ENCODE measurements around the gene GABARAP.
A peak's percentile ranks its signal among the peaks of the same experiment; 100 is the strongest.

Gene GABARAP

DNA sequence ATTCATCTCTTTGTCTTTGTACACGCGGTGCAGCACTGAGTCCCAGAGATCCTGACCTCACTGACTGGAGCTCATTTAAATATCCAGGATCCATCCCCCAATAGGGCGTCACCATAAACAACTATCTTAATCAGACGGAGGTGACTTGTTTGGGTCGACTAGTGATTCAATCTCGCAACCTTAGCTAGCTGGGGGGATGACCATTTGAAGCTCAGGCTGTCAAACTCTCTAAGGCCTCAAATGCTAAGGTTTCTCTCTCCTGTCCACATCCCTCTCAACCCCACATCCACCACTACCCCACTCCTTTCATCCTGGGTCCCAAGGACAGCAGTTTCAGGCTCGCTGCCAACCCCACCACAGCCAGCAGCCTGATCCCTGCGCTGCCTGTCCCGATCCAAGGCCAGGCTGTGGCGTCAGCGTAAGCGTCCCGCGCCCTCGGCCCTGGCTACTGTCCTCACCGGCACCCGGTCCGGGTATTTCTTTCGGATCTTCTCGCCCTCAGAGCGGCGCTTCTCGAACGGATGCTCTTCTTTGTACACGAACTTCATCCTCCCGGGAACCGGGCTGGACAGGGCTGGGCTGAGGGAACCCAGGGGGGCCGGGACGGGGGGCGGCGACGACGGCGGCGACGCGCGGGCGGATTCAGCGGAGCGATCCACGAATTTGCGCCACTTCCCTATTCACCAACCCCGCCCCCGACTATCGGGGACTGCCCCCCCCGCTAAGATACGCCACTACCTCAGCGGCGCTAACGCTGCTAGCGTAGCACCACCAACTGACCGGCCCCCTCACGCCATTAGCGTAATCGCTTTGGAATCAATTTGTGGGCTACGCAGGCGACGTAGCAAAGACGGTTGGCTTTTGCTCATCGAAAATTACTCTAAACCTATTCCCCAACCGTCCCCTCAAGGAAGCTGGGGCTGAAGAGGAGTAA is at the start of gene GABARAP:
GABARAP (minus strand) TSS at position 667 of the 934 bp plus-strand sequence; CDS start at position 548, 119 bp downstream.
- peak; percentile 81 to 89 for DNase-seq (ENCODE audit: extremely low read depth in 1 of 2, low read depth in 1 of 2)

DNA sequence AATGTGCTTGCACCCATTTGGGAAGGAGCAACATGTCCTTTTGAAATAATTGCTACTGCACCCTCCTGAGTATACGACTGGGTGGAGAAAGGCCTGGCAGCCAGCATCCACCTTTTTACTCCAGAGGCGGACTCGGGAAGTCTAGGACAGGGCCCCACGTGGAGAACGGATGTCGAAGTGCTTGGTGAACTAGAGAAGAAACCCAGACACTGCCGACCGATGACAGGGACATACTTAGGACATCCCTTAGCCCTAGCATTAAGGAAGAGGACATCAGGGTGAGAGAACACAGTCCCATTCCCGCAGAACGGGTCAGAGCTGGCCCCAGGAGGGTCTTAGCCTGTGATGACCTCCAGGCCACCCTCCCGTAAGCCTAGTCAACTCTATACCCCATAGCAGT is 48.4 kb upstream of the GABARAP start:
- DNase-seq (ENCODE audit: extremely low read depth in 1 of 2, low read depth in 1 of 2), result no peak

DNA sequence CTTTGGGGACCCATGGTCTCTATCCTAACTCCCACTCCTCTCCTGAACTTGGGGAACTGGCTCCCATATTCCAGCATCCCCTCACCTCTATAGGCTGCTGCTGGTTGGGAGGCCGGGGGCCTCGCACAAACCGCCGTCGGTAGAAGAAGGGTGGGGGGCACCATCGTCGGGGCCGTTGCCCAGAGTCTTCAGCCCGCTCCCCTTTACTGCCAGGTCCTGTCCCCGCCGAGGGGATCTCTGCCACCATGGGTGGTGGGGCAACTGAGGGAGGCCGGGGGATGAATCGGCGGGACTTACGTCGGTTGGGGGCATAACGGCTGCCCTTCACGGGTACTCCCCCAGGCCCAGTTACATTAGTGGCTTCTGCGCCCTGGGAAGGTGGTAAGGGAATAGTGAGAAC is 47.9 kb upstream of the GABARAP start:
- no peak for DNase-seq (ENCODE audit: extremely low read depth in 1 of 2, low read depth in 1 of 2)

DNA sequence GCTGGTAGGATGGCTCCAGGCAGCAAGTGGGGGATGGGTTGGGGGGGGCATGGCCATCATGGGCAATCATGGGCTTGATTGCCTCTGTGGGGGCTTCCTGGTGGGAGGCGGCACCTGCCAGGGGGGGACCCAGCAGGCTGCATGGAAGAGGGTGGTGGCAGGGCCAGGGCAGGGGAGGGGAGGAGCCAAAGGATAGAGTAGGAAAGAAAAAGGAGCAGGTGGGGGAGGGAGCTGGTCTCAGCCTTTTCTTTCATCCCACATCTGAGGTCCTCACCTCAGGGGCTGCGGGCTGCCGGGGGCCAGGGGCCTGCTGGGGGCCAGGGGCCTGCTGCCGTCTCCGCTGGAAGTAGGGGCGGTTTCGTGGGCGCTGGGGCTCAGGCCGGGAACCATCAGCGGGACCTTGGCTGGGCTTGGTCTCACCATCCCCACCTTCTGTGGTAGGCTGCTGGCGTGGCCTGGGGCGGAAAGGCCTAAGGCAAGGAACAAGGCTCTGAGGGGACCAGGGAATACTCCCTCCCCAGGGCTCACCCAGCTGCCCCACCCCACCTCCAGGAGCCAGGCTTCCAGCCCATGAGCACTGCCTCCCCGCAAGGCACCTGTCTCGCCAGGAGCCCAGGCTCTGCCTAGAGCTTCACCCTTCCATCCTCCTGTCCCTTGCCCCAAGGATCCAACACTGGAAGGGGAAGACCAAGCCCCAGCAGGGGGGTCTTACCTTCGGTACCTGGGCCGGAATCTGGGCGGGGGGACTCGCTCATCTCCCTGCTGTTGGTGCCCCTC is 47.2 kb upstream of the GABARAP start:
- no peak for DNase-seq (ENCODE audit: extremely low read depth in 1 of 2, low read depth in 1 of 2)

DNA sequence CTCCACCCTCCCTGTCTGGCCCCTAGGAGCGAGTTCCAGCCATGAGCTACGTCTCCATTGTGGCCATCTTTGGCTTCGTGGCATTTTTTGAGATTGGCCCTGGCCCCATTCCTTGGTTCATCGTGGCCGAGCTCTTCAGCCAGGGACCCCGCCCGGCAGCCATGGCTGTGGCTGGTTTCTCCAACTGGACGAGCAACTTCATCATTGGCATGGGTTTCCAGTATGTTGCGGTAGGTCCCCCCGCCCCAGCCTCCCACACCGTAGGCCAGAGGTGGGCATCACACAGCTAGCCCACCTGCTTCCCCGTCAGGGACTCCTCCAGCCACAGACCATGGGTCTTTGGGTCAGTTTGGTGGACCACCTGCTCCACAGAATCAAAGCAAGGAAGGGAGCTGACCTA is 43.4 kb upstream of the GABARAP start:
- no peak for DNase-seq (ENCODE audit: extremely low read depth in 1 of 2, low read depth in 1 of 2)

DNA sequence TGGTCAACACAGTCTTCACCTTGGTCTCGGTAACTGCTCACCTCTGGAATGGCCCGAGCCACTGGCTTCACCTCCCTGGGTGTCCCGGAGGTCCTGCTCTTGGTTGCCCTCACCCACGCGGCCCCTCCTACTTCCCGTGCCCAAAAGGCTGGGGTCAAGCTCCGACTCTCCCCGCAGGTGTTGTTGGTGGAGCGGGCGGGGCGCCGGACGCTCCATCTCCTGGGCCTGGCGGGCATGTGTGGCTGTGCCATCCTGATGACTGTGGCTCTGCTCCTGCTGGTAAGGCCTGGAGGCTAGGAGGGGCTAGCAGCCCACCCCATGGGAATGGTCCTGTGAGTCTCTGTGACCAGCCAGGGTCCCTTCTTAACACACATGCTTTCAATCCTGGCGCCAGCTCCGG is 42.7 kb upstream of the GABARAP start:
- DNase-seq (ENCODE audit: extremely low read depth in 1 of 2, low read depth in 1 of 2), result no peak

DNA sequence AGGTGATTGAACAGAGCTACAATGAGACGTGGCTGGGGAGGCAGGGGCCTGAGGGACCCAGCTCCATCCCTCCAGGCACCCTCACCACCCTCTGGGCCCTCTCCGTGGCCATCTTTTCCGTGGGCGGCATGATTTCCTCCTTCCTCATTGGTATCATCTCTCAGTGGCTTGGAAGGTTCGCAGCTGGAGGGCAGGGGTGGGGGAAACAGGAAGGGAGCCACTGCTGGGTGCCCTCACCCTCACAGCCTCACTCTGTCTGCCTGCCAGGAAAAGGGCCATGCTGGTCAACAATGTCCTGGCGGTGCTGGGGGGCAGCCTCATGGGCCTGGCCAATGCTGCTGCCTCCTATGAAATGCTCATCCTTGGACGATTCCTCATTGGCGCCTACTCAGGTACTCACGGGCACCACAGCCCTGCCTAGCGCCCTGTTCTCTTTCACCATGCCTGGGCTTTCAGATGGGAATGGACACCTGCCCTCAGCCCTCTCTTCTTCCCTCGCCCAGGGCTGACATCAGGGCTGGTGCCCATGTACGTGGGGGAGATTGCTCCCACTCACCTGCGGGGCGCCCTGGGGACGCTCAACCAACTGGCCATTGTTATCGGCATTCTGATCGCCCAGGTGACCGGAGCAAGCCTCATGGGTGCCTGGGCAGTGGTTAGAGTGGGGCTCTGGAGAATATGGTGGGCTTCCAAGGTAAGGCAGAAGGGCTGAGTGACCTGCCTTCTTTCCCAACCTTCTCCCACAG is 41.4 kb upstream of the GABARAP start:
- no peak for DNase-seq (ENCODE audit: extremely low read depth in 1 of 2, low read depth in 1 of 2)

DNA sequence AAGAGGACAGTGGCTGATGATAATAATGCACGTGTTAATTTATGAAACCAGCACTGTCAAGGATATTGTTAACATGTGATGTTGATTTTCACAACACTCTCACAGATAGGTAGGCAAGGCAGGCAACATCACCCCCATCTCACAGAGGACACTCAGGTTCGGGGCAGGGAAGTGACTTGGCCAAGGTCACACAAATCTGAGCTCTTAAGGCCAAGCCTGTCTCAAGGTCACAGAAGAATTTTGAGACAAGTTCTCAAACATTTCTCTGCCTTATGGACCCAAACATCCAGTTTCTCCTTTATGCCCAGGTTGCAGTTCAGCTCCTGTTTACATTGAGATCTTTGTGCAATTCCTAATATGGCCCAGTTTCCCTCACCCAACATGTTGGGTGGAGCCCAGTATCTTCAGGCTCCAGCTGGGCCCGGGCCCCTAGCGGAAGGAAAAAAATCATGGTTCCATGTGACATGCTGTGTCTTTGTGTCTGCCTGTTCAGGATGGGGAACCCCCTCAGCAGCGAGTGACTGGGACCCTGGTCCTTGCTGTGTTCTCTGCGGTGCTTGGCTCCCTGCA is 40.6 kb upstream of the GABARAP start:
- DNase-seq (ENCODE audit: extremely low read depth in 1 of 2, low read depth in 1 of 2), result no peak

DNA sequence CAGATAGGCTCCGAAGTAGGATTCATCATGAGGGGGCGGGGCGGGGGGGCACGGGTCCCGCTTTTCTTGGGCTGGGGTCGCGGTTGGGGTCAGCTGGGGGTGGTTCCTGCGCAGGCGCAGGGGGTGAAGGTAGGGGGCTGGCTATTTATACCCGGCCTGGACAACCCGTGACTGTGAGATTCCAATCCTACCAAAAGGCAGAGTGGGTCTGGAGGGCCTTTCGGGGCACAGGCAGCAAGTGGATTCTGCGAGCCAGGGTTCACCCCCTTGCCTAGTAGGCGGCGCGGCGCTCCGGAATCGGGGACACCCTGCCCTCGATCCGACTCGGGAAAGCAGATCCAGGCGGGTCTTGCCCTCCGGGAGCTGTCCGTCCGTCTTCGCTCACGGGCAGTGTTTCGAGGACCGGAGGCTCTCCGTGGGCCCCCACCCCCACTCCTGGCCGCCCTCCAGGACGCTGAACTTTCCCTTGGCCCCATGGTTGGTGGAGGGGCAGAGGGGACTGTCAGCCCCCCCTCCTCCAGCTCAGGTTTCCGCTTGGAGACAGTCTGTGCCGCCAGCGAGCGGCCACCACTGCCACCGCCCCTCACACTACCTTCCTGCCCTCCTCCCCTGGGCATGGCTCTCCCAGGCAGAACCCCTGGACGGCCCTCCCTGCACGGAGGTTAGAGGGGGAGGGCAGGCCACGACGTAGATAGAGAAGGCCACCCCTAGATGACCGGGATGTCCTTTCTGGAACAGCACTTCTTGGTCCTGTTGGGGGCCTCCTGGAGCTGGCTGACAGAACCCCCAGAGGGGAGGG is 39.9 kb upstream of the GABARAP start:
- DNase-seq (ENCODE audit: extremely low read depth in 1 of 2, low read depth in 1 of 2), result no peak

DNA sequence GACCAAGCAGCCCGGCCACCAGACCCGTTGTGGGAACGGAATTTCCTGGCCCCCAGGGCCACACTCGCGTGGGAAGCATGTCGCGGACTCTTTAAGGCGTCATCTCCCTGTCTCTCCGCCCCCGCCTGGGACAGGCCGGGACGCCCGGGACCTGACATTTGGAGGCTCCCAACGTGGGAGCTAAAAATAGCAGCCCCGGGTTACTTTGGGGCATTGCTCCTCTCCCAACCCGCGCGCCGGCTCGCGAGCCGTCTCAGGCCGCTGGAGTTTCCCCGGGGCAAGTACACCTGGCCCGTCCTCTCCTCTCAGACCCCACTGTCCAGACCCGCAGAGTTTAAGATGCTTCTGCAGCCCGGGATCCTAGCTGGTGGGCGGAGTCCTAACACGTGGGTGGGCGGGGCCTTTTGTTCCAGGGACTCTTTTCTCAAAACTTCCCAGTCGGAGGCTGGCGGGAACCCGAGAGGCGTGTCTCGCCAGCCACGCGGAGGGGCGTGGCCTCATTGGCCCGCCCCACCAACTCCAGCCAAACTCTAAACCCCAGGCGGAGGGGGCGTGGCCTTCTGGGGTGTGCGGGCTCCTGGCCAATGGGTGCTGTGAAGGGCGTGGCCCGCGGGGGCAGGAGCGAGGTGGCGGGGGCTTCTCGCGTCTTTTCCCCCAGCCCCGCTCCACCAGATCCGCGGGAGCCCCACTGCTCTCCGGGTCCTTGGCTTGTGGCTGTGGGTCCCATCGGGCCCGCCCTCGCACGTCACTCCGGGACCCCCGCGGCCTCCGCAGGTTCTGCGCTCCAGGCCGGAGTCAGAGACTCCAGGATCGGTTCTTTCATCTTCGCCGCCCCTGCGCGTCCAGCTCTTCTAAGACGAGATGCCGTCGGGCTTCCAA is 39.1 kb upstream of the GABARAP start, which contains the start of gene SLC2A4:
SLC2A4 (plus strand) TSS at position 645 of the 879 bp plus-strand sequence; CDS start at position 862, 217 bp downstream.
- DNase-seq (ENCODE audit: extremely low read depth in 1 of 2, low read depth in 1 of 2), result peak; percentile 58 to 66

DNA sequence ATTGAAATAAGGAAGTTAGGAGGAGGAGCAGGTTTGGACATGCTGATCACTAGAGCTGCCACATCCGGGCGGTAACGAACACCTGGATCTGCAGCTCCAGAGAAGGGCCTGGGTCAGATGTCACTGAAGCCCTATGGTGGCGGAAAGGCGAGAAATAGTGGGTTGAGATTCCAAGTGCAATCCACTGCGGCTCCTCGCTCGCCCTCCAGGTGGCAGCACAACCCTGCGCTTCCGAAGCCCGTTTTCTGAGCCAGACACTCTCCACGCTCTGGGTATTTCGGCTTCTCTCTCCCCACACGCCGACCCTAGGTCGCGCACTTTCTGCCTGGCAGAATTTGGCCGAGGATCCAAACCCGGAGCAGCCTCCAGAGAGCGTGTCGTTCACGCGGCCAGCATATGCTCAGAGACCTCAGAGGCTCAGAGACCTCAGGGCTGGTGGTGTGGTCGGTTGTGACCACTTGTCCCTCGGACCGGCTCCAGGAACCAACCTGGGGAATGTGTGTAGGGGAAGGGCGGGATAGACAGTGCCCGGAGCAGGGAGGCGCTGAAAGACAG is 38.3 kb upstream of the GABARAP start:
- DNase-seq (ENCODE audit: extremely low read depth in 1 of 2, low read depth in 1 of 2), result peak; percentile 68 to 73

DNA sequence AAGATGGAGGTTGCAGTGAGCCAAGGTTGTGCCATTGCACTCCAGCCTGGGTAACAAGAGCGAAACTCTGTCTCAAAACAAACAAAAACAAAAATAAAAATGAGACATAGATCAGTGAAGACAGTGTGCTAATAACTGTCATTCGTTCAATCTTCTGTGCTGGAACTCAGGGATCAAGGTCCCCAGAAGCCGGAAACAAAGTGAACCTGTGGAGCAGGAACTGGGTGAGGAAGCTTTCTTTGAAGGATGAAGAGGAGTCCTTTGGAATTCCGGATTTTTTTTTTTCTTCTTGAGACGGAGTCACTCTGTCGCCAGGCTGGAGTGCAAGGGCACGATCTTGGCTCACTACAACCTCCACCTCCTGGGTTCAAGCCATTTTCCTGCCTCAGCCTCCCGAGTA is 37.2 kb upstream of the GABARAP start:
- DNase-seq (ENCODE audit: extremely low read depth in 1 of 2, low read depth in 1 of 2), result no peak

DNA sequence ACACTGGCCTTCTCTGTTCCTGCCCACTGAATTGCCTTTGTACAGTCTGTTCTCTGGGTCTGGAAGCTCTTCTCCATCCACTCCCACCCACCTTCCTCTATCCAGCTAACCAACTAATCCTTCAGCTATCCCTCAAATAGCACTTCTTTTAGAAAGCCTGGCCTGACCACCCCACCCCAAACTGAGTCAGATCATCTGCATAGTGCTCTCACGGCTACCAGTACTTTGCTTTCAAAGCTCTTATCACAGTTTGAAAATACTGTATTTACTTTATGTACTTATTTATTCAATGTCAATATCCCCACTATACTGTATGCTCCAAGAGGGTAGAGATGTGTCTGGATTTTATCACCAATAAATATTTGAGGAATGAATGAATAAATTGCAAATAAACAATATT is 24.5 kb upstream of the GABARAP start:
- no peak for DNase-seq (ENCODE audit: extremely low read depth in 1 of 2, low read depth in 1 of 2)

DNA sequence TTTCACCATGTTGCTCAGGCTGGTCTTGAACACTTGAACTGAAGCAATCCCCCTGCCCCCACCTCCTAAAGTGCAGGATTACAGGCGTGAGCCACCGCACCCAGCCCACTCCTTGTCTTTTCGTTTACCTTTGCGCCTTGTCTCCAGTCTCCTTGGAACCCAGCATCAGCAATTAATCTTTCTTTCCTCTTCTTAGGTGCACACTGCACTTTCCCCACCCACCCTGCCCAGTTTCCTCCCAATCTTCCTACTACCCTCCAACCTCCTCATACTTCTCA is 21.5 kb upstream of the GABARAP start:
- DNase-seq (ENCODE audit: extremely low read depth in 1 of 2, low read depth in 1 of 2), result no peak

DNA sequence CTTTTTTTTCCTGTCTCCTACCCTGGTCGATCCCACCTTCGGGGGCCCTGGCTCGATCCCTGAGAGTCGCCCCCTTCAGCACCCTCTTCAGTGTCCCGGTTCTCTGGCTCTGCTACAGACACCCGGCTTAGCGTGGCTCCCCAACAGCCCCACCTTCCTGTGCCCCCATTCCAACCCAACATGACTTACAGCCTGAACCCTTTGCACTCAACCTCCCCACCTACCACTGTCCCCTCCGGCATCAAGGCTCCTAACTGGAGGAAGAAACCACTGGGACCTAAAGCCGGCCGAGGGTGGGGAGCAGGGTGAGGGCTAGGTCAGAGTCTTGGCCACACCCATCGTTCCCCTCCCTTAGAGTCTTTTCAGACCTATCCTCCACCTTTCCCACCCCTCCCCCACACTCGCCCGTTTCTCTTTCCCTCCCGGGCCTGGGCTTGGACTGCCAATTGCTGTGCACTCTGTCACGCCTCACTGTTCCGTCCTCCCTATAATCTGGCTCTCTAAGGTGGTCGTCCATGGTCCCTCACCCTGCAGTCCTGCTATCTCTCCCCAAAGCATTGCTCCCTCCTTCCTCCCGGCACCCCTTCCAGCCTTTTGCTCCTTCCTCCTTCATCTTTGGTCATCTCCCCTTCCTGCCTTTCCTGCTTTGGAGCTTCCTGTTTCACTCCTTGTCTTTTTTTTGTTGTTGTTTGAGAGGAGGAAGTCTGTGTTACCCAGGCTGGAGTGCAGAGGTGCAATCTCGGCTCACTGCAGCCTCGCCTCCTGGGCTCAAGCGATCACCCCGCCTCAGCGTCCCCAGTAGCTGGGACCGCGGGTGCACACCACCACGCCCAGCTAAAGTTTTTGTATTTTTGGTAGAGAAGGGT is 20.9 kb upstream of the GABARAP start:
- no peak for DNase-seq (ENCODE audit: extremely low read depth in 1 of 2, low read depth in 1 of 2)

DNA sequence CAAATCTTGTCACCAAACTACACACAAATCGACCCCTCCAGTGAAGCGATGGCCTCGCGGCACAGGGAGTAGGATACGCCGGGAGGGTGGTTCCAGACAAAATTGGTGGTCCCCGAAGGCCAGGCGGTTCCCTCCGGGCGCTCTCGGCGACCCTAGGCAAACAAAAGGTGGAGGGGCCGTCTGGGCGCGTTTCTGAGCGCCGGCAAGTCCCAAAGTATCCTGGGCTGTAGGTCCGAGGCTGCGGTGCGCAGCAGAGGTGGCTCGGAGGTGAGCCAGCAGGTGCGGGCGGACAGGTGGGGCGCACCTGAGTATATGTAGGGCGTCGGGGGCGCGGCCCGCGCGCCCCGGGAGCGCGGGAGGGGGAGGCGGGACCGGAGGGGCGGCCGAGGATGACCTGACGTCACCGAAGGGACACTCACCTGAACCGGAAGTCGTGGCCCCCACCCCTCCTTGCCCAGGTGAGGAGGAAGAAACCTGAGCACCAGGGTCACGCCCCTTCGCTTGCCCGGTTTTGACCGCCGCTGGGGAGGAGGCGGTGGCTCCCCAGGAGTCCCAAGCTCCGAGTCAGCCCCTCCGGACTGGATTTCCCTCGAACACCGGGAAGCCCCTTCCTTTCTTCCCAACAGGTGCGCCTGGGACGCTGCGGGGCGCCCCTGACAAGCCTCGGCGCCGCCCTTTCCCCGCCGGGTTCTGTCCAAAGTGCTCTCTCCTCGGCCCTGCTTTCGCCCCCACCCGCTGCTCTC is 20.1 kb upstream of the GABARAP start, which contains the start of gene CLDN7:
CLDN7 (minus strand) TSS at position 287 of the 743 bp plus-strand sequence. CDS start 435 bp downstream, outside the sequence.
- DNase-seq (ENCODE audit: extremely low read depth in 1 of 2, low read depth in 1 of 2), result no peak

All from activated CD8-positive, alpha-beta memory T cell treated with anti-CD3 and anti-CD28 coated beads for 1 hour (primary cell).